T-helper 1 cell treated with Interleukin-12 subunit alpha and Interleukin-12 subunit beta and Interleukin-4 antibody, amounts not matched to agents 30 μg/mL and 1 μg/mL, for 36 hours (primary cell): ENCODE data around the gene CILP.

ENCODE experiments used
- H3K27ac Mint-ChIP-seq: one replicate; pipeline ENCODE4 v1.8.0; 2021; ENCODE audit warnings: mild to moderate bottlenecking, mixed read lengths
- H3K27me3 Mint-ChIP-seq: one replicate; pipeline ENCODE4 v1.8.0; 2021; ENCODE audit warnings: low read depth, mixed read lengths
- H3K36me3 Mint-ChIP-seq: one replicate; pipeline ENCODE4 v1.8.0; 2021; ENCODE audit warnings: low read depth, mixed read lengths
- H3K4me1 Mint-ChIP-seq: one replicate; pipeline ENCODE4 v1.8.0; 2021; ENCODE audit warnings: low read depth, mixed read lengths
- H3K4me3 Mint-ChIP-seq: one replicate; pipeline ENCODE4 v1.8.0; 2021; ENCODE audit warnings: mild to moderate bottlenecking, moderate library complexity, mixed read lengths
- H3K9me3 Mint-ChIP-seq: one replicate; pipeline ENCODE4 v1.8.0; 2021; ENCODE audit warnings: mixed read lengths

CILP gene

DNA sequence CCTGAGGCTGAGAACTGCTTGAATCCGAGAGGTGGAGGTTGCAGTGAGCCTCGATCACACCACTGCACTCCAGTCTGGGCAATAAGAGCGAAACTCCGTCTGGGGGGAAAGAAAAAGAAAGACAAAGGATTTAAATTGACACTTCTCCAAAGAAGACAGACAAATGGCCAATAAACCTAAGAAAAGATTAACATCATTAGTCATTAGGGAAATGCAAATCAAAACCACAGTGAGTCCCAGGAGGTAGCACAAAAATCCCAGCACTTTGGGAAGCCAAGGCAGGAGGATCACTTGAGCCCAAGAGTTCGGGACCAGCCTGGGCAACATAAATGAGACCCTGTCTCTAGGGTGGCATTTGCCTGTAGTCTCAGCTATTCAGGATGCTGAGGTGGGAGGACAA, 38.7 kb downstream of the CILP start:
- H3K36me3 Mint-ChIP-seq, result peaks cover 10% of the 10 kb centered on the region

GRCh38 chr15:65171428-65171827, 39.8 kb downstream of the CILP start:
- peaks cover 2% of the 10 kb centered on the region for H3K4me1 Mint-ChIP-seq
- no peaks in the 10 kb centered on the region for H3K9me3 Mint-ChIP-seq
- peaks cover 12% of the 10 kb centered on the region for H3K36me3 Mint-ChIP-seq
- no peak overlapping the region for H3K27ac Mint-ChIP-seq
- H3K4me3 Mint-ChIP-seq, result no peak overlapping the region
- H3K27me3 Mint-ChIP-seq, result no peaks in the 10 kb centered on the region

More for the DNA sequence above, 38.7 kb downstream of the CILP start:
- Mint-ChIP-seq H3K27me3 (no peaks in the 10 kb centered on the region), H3K27ac (no peak overlapping the region), H3K9me3 (no peaks in the 10 kb centered on the region), H3K4me1 (peaks cover 2% of the 10 kb centered on the region), H3K4me3 (no peak overlapping the region)

DNA sequence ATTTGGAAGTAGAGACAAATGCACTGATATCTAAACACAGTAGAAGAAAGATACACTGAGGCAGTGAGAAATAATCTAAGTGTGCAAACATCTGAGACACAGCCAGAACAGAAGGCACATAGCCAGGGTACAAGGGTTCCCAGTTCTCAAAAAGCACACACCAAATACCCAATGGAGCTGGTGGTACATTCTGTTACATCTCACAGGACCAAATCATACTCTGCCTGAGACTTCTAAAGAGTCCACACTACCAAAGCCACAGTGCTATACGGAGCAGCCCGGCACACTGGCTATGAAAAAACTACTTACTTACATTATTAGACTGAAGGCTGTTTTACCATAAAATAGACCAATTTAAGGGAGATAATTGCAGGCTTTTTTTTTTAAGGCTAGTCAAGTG, 45.4 kb downstream of the CILP start:
- no peaks in the 10 kb centered on the region for H3K9me3 Mint-ChIP-seq
- no peak overlapping the region for H3K27ac Mint-ChIP-seq
- H3K4me3 Mint-ChIP-seq, result no peak overlapping the region
- H3K4me1 Mint-ChIP-seq, result peaks cover 2% of the 10 kb centered on the region
- no peaks in the 10 kb centered on the region for H3K27me3 Mint-ChIP-seq
- H3K36me3 Mint-ChIP-seq, result peaks cover 11% of the 10 kb centered on the region

DNA sequence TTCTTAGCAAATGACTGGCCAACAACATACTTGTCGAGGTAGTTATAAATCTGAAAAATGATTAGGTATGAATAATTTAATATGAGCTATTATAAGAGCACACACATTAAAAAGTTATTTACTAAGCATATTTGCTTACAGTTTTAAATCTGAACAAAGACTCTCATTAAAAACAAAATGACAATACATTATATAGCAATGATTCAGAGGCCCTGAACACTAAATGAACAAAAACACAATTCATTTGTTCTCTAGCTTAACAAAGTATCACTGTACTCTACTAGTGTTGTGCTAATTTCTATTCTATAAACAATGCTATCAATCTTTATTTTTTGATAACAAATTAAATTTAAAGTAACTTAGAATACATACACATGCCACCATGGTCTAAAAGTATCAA, 47.1 kb downstream of the CILP start:
- H3K9me3 Mint-ChIP-seq, result no peaks in the 10 kb centered on the region
- no peak overlapping the region for H3K27ac Mint-ChIP-seq
- no peaks in the 10 kb centered on the region for H3K27me3 Mint-ChIP-seq
- H3K4me3 Mint-ChIP-seq, result no peak overlapping the region
- H3K4me1 Mint-ChIP-seq, result peaks cover 4% of the 10 kb centered on the region
- peaks cover 11% of the 10 kb centered on the region for H3K36me3 Mint-ChIP-seq

GRCh38 chr15:65163041-65163440, 48.2 kb downstream of the CILP start:
- Mint-ChIP-seq H3K27ac (no peak overlapping the region), H3K36me3 (peaks cover 11% of the 10 kb centered on the region), H3K4me1 (peaks cover 4% of the 10 kb centered on the region), H3K27me3 (no peaks in the 10 kb centered on the region), H3K4me3 (no peak overlapping the region), H3K9me3 (no peaks in the 10 kb centered on the region)

- Mint-ChIP-seq H3K4me3 (no peak overlapping the region), H3K4me1 (peaks cover 4% of the 10 kb centered on the region), H3K36me3 (peaks cover 23% of the 10 kb centered on the region), H3K9me3 (no peaks in the 10 kb centered on the region), H3K27ac (no peak overlapping the region), H3K27me3 (no peaks in the 10 kb centered on the region)
These were observed 54.6 kb downstream of the CILP start for GRCh38 chr15:65156692-65157091.

DNA sequence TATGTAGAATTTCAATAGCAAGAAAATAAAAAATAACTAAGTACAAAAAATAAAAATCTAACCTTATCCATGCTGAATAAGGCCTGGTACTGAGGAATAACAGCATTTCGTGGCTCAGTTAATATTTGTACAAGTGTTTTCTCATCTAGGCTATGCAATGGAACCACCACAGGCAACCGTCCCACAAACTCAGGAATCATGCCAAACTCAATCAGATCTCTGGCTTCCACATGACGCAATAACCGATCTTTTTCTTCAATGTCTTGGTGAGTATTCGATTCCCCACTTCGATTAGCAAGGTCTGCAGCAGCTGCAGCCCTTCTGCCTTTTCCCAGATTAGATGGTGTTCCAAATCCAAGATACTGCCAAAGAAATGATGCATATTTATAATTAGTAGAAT, 56.6 kb downstream of the CILP start:
- H3K4me1 Mint-ChIP-seq, result peaks cover 2% of the 10 kb centered on the region
- H3K27ac Mint-ChIP-seq, result no peak overlapping the region
- H3K4me3 Mint-ChIP-seq, result no peak overlapping the region
- no peaks in the 10 kb centered on the region for H3K27me3 Mint-ChIP-seq
- no peaks in the 10 kb centered on the region for H3K9me3 Mint-ChIP-seq
- peaks cover 28% of the 10 kb centered on the region for H3K36me3 Mint-ChIP-seq

DNA sequence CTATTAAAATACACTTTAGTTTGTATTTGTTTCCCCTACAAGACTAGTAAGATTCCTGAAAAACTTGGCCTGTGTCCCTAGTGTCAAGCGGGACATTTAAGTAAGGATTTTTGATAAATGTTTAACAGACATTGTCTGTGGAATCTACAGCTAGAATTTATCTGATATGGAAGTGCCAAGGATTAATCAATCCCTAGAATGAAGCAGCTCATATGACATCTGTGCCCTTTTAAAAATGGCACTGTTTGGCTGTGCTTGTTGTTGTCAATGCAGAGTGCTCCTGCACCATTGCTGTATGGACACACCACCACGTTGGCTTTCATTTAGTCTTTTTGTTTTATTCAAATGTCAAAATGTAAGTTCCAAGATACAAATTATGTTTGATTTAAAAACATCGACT, 63.4 kb downstream of the CILP start:
- Mint-ChIP-seq H3K27ac (no peak overlapping the region), H3K36me3 (peaks cover 12% of the 10 kb centered on the region), H3K9me3 (no peaks in the 10 kb centered on the region), H3K4me3 (no peak overlapping the region), H3K27me3 (no peaks in the 10 kb centered on the region), H3K4me1 (peaks cover 2% of the 10 kb centered on the region)

- Mint-ChIP-seq H3K27me3 (no peaks in the 10 kb centered on the region), H3K9me3 (no peaks in the 10 kb centered on the region), H3K36me3 (peaks cover 8% of the 10 kb centered on the region), H3K4me3 (no peak overlapping the region), H3K27ac (no peak overlapping the region), H3K4me1 (no peaks in the 10 kb centered on the region)
These were observed 64.8 kb downstream of the CILP start for GRCh38 chr15:65146438-65146837.
